Measurements from ENCODE around the gene SNIP1.
A peak's percentile ranks its signal among the peaks of the same experiment; 100 is the strongest.

Gene SNIP1

GRCh38 chr1:37493336-37494098 is 60.6 kb downstream of the SNIP1 start:
- H3K27me3 ChIP-seq: no peaks in the 10 kb centered on the region
- H3K4me1 ChIP-seq: peaks cover 19% of the 10 kb centered on the region
- peaks cover 19% of the 10 kb centered on the region for H4K20me1 ChIP-seq
- H3K27ac ChIP-seq: no peak overlapping the region
- no peak overlapping the region for H3K9ac ChIP-seq
- no peak for TF ChIP-seq Cebpa-rat (IDR thresholded peaks at IDR 0.05)
- H3K4me2 ChIP-seq: no peak overlapping the region
- H3K36me3 ChIP-seq: peaks cover 88% of the 10 kb centered on the region
- no peaks in the 10 kb centered on the region for H3K9me3 ChIP-seq
- no peak overlapping the region for H3K4me3 ChIP-seq

- H3K4me1 ChIP-seq: peaks cover 37% of the 10 kb centered on the region
- H3K27ac ChIP-seq: no peak overlapping the region
- TF ChIP-seq Cebpa-rat (IDR thresholded peaks at IDR 0.05): no peak
- peaks cover 33% of the 10 kb centered on the region for H4K20me1 ChIP-seq
- H3K4me3 ChIP-seq: no peak overlapping the region
- peaks cover 77% of the 10 kb centered on the region for H3K36me3 ChIP-seq
- H3K9me3 ChIP-seq: no peaks in the 10 kb centered on the region
- no peak overlapping the region for H3K9ac ChIP-seq
- H3K4me2 ChIP-seq: no peak overlapping the region
- H3K27me3 ChIP-seq: no peaks in the 10 kb centered on the region
Observed at GRCh38 chr1:37487619-37487984, 66.5 kb downstream of the SNIP1 start.

- H3K9ac ChIP-seq: peak overlapping the region; percentile 36
Observed at GRCh38 chr1:37486680-37487618, 67.1 kb downstream of the SNIP1 start.

GRCh38 chr1:37485902-37486679 is 68.0 kb downstream of the SNIP1 start:
- Histone ChIP-seq H3K27ac (peak overlapping the region; percentile 40), H3K4me1 (peaks cover 26% of the 10 kb centered on the region), H3K9ac (peak overlapping the region; percentile 36), H3K36me3 (peaks cover 79% of the 10 kb centered on the region), H3K4me3 (no peak overlapping the region), H3K4me2 (peak overlapping the region; percentile 73), H4K20me1 (peaks cover 48% of the 10 kb centered on the region), H3K9me3 (no peaks in the 10 kb centered on the region), H3K27me3 (no peaks in the 10 kb centered on the region)
- TF ChIP-seq Cebpa-rat (IDR thresholded peaks at IDR 0.05): no peak

More at GRCh38 chr1:37486680-37487618, 67.1 kb downstream of the SNIP1 start:
- Histone ChIP-seq H3K27ac (peak overlapping the region; percentile 40), H3K4me1 (peaks cover 31% of the 10 kb centered on the region), H3K4me3 (no peak overlapping the region), H3K36me3 (peaks cover 77% of the 10 kb centered on the region), H4K20me1 (peaks cover 39% of the 10 kb centered on the region), H3K9me3 (no peaks in the 10 kb centered on the region), H3K27me3 (no peaks in the 10 kb centered on the region), H3K4me2 (peak overlapping the region; percentile 73)
- TF ChIP-seq Cebpa-rat (IDR thresholded peaks at IDR 0.05): no peak
